Panc1 (cell line): ENCODE measurements around the gene SYT8. TPM values are rescaled to one million over a fixed set of nuclear protein-coding genes. Genes with fewer than 3 reads are reported as not detected.

Experiments used
- ATAC-seq: fragments of 200-7000 bp; cut with Tn5 transposase; 2 replicates; pipeline ENCODE4 v1.9.1; 2020; ENCODE audit warnings: mild to moderate bottlenecking, moderate library complexity
- BruUV-seq: library from RNA; stranded (reverse); fragments of 400-500 nt; replicated peaks from 2 replicates; lab custom pipeline; 2021; lab: Mats Ljungman, UMichigan
- CTCF ChIA-PET: fragments of 300-600 bp; sonication (Branson Sonifier 250); formaldehyde crosslinking; loops from one replicate; lab custom pipeline; 2022; ENCODE audit warnings: antibody characterized with exemption; lab: Charles Lee
- POLR2A ChIA-PET: fragments of 300-600 bp; sonication (Branson Sonifier 250); formaldehyde crosslinking; loops from one replicate; lab custom pipeline; 2022; ENCODE audit warnings: antibody characterized with exemption; lab: Charles Lee
- DNase-seq: peaks from one replicate; pipeline ENCODE4 v3.0.0-alpha.2; 2010; ENCODE audit warnings: low read depth, low spot score
- H3K27ac ChIP-seq: 2 replicates; pipeline ENCODE4 v1.5.1; 2011; ENCODE audit warnings: mild to moderate bottlenecking, low read length, inconsistent platforms
- H3K27me3 ChIP-seq: fragments of 200-500 bp; sonication (Bioruptor generic); 2 replicates; pipeline ENCODE4 v1.6.0; 2014; ENCODE audit warnings: low read length, inconsistent platforms; ENCODE audit not compliant: control insufficient read depth, insufficient read depth
- H3K36me3 ChIP-seq: fragments of 200-500 bp; sonication (Bioruptor generic); 2 replicates; pipeline ENCODE4 v1.5.1; 2014; ENCODE audit warnings: inconsistent platforms, mild to moderate bottlenecking, low read length, moderate library complexity; ENCODE audit not compliant: control insufficient read depth, insufficient read depth
- H3K4me1 ChIP-seq: 2 replicates; pipeline ENCODE4 v1.5.1; 2011; ENCODE audit warnings: inconsistent platforms, mild to moderate bottlenecking, low read length, moderate library complexity; ENCODE audit not compliant: control insufficient read depth, insufficient read depth
- H3K4me3 ChIP-seq, 2 experiments: 2 replicates each; pipeline ENCODE4 v1.5.1; 2011 to 2012; ENCODE audit warnings: low read depth in 2 of 2, low read length in 2 of 2, mild to moderate bottlenecking in 2 of 2, inconsistent platforms in 1 of 2, moderate library complexity in 1 of 2
- H3K9me3 ChIP-seq: fragments of 200-500 bp; sonication (Bioruptor generic); 2 replicates; pipeline ENCODE4 v1.5.1; 2014; ENCODE audit warnings: low read depth, mild to moderate bottlenecking, inconsistent platforms, low read length, moderate library complexity; ENCODE audit not compliant: control insufficient read depth, insufficient read depth
- CTCF ChIP-seq: fragments of 450-650 bp; IDR thresholded peaks from 2 replicates; pipeline ENCODE4 v1.5.1; 2017; ENCODE audit warnings: mild to moderate bottlenecking
- POLR2AphosphoS5 ChIP-seq: IDR thresholded peaks from 2 replicates; pipeline ENCODE4 v1.6.1; 2012; ENCODE audit warnings: mild to moderate bottlenecking, low read depth, low read length, moderate library complexity
- REST ChIP-seq, 2 experiments: IDR thresholded peaks; 2 replicates each; pipeline ENCODE4 v1.6.1; 2011 to 2012; ENCODE audit warnings: low read depth in 2 of 2, control low read depth in 1 of 2, low read length in 1 of 2, mild to moderate bottlenecking in 1 of 2, moderate library complexity in 1 of 2; ENCODE audit not compliant: insufficient read depth in 1 of 2
- SIN3A ChIP-seq: IDR thresholded peaks from 2 replicates; pipeline ENCODE4 v1.6.1; 2012; ENCODE audit warnings: low read depth, mild to moderate bottlenecking, low read length, moderate library complexity, borderline replicate concordance; ENCODE audit not compliant: insufficient read depth
- TCF7L2 ChIP-seq: IDR thresholded peaks from 2 replicates; pipeline ENCODE4 v1.6.1; 2011; ENCODE audit warnings: mild to moderate bottlenecking, low read depth, low read length, inconsistent platforms
- in situ Hi-C: cut with HindIII; loops from 2 replicates; pipeline ENCODE4 v1.10.0; 2016; ENCODE audit warnings: low sequenced_read_pairs, low pct_unique_long_range_greater_than_20kb
- intact Hi-C: fragments of 100-400 bp; cut with micrococcal nuclease; formaldehyde crosslinking; loops from one replicate; pipeline ENCODE4 v1.10.0; 2022; ENCODE audit not compliant: unreplicated experiment
- total RNA-seq: library from RNA; stranded (reverse); gene quantifications from one replicate; pipeline ENCODE4 v1.2.1, GENCODE V29; 2021; ENCODE audit not compliant: unreplicated experiment

Gene SYT8
- total RNA-seq, 1 experiment from 2014 or later: 3.5 TPM

GRCh38 chr11:1854949-1855885, 20.4 kb downstream of the SYT8 start:
- Histone ChIP-seq H3K36me3 (no peaks in the 10 kb centered on the region), H3K4me1 (no peaks in the 10 kb centered on the region), H3K27me3 (no peaks in the 10 kb centered on the region), H3K9me3 (no peaks in the 10 kb centered on the region), H3K27ac (no peak overlapping the region), H3K4me3 (no peak overlapping the region)
- no peak for TF ChIP-seq TCF7L2
- TF ChIP-seq CTCF: no peak
- no peak for TF ChIP-seq SIN3A
- no peak for TF ChIP-seq REST (IDR thresholded peaks at IDR 0.05; ENCODE audit: insufficient read depth in 1 of 2, low read depth in 2 of 2, low read length in 1 of 2)
- no peak for TF ChIP-seq POLR2AphosphoS5
- no TSS peak for BruUV-seq
- in situ Hi-C loops: no loop called here
- intact Hi-C loops: no loop called here
- POLR2A ChIA-PET: no interaction called here
- DNase-seq: no peak
- 0 out of 2 replicates have a peak, but pooled peaks have one; percentile 7 for ATAC-seq
- CTCF ChIA-PET: interaction anchor here (0.6 to 0.9 kb wide), 3 partner anchors 21 to 281 kb away, joined by 3 to 5 read pairs (median 4); no protein-coding TSS in a partner anchor

- Histone ChIP-seq H3K4me3 (no peak overlapping the region), H3K36me3 (no peaks in the 10 kb centered on the region), H3K9me3 (no peaks in the 10 kb centered on the region), H3K4me1 (no peaks in the 10 kb centered on the region), H3K27me3 (no peaks in the 10 kb centered on the region; the same call in 1 of the 2 replicates), H3K27ac (no peak overlapping the region)
- intact Hi-C loops: no loop called here
- ChIA-PET POLR2A (no interaction called here), CTCF (interaction anchor here (0.6 to 0.9 kb wide), 3 partner anchors 21 to 282 kb away, joined by 3 to 5 read pairs (median 4); no protein-coding TSS in a partner anchor)
- in situ Hi-C loops: no loop called here
- DNase-seq (no peak), ATAC-seq (no peak)
- TF ChIP-seq REST (IDR thresholded peaks at IDR 0.05; ENCODE audit: insufficient read depth in 1 of 2, low read depth in 2 of 2, low read length in 1 of 2) (no peak), TCF7L2 (no peak), CTCF (no peak), SIN3A (no peak), POLR2AphosphoS5 (no peak)
- BruUV-seq: no TSS peak
Observed at GRCh38 chr11:1855886-1856265, 21.1 kb downstream of the SYT8 start.
